Metanephros (tissue), 2 donors: ENCODE results near the gene THY1. TPM values are rescaled to one million over a fixed set of nuclear protein-coding genes. Genes with fewer than 3 reads are reported as not detected.

ENCODE experiments used
- small RNA-seq: library from RNA; depleted of rRNA; stranded (forward); fragments of <200 nt; gene quantifications from one replicate; pipeline ENCODE3, GENCODE V24; 2014; ENCODE audit warnings: low replicate concordance
- total RNA-seq: library from RNA; depleted of rRNA; stranded (reverse); fragments of >200 nt; gene quantifications from one replicate; pipeline ENCODE4 v1.2.3, GENCODE V29; 2014

Gene THY1
- total RNA-seq: 39.7 TPM

DNA sequence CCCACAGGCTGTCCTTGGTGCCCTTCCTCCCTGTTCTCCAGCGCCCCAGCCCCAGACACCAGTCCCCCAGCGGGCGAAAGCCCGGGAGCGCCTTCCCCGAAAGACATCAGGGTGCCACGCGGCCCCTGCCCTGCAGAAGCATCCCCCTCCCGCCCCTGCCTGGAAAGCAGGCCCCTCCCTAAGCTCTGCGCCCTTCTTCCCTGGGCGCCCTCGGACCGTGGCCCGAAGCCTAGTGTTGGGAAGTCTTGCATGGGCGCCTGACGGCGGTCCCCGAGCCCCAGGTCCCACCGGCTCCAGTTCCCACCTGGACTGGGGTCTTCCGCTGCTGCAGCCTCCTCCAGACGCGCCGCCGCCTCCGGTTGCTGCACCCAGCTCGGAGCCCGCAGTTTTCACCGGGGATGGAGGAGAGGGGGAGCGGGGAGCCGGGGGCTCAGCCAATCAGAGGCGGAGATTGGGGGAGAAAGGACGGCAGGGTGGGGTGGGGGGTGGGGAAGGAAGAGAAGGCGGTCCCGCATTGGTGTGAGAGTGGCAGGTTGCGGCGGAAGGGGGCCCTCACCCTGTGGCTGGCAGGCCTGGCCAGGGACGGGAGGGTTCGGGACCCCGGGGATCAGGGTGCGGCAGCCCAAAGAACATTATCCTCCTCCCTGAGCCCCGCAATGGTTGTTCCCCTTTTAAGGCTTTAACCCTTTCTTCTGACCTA lies at the start of gene THY1:
THY1 (minus strand) TSS at position 364 of the 700 bp plus-strand sequence. CDS start 2,267 bp downstream, outside the sequence.

DNA sequence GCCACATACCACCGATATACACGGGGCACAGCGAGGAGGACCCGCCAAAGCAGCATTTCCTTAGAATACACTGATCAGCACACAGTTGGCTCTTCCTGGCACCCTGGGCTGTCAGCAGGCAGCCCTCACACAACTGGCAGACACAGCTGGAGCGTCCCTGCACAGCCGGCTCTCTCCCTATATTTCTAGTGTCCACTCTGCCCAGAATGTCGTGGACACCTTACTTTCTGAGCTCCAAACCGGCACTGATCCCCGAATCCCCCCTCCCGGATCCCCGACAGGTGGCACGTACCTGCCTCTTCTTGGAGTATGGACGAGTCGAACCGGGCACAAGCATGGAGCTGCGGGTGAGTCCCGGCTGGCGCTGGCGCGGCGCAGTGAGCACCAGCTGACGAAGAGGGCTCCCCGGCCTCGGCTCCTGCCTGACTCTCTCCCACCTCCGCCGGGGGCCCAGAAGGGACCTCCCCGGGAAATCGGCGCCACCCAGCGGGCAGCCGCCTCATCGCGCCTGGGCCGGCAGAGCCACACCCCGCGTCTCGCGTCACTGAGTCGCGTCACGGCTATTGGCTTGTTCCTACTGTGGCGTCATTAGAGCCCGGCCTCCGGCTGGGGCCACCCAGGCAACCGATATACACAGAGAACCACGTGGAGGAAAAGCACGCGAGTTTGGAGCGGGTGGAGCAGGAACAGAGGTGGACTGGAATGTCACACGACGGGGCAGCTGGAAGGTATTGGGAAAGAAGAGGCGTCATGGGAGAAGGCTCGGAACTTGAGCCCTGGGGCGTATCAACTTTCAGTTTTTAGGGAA lies 41.6 kb downstream of the THY1 start, which contains the start of gene USP2:
USP2 (minus strand) TSS at position 510 of the 808 bp plus-strand sequence. CDS start 8,210 bp downstream, outside the sequence.

Small RNA genes lying within 50 kb of the gene (small RNA-seq; reads per million reads assigned to genes)
- gene AP003396.4: not detected

Other genes with a start within 250 kb of the THY1 start
- 12.4 TPM for gene NHERF4, start 237.7 kb downstream of the THY1 start, total RNA-seq
- 15.9 TPM for gene CBL, start 216.8 kb downstream of the THY1 start, total RNA-seq
- 117 TPM for gene MCAM, start 106.0 kb downstream of the THY1 start, total RNA-seq
- 13.8 TPM for gene RNF26, start 88.6 kb downstream of the THY1 start, total RNA-seq
- gene C1QTNF5, start 82.3 kb downstream of the THY1 start, total RNA-seq: 39.0 TPM
- 0.06 TPM for gene MFRP, start 76.5 kb downstream of the THY1 start, total RNA-seq
- 14.3 TPM for gene USP2, start 41.5 kb downstream of the THY1 start, total RNA-seq